CMK (cell line): Measurements from ENCODE around the gene ASCC1.
"Not testable (repeated sequence)": the region's sequence is repeated elsewhere in the genome, so short reads cannot be mapped to it uniquely, and the experiment has no call there.

Experiments used
- DNase-seq: peaks from one replicate; pipeline ENCODE4 v3.0.0-alpha.2; 2010; ENCODE audit warnings: low read depth

The ASCC1 gene

DNA sequence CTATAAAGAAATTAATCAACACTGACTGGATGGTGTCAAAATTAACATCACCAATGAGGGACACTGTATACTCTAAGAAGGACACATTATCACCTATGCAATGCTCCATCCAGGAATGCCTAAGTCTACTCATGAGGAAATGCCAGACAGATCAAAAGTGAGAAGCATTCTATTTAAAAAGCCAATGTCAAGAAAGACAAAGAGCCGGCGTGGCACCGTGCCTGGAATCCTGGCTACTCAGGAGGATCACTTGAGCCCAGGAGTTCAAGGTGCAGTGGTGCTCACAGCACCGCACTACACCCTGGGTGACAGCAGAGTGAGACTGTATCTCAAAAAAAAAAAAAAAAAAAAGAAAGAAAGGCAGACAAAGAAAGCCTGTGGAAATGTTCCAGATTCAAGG lies 45.8 kb downstream of the ASCC1 start:
- no peak for DNase-seq

DNA sequence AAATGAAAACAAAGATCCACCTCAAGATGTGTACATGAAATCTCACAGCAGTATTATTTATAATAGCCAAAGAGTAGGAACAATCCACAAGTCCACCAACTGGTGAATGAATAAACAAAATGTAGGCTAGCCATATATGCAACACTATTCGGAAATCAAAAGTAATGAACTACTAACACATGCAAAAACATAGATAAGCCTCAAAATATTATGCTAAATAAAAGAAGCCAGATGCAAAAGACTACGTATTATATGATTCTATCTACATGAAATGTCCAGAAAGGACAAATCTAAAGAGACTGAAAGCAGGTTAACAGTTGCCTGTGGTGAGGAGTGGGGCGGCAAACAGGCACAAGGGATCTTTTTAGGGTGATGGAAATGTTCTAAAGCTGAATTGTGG lies 49.0 kb downstream of the ASCC1 start:
- DNase-seq, result no peak

DNA sequence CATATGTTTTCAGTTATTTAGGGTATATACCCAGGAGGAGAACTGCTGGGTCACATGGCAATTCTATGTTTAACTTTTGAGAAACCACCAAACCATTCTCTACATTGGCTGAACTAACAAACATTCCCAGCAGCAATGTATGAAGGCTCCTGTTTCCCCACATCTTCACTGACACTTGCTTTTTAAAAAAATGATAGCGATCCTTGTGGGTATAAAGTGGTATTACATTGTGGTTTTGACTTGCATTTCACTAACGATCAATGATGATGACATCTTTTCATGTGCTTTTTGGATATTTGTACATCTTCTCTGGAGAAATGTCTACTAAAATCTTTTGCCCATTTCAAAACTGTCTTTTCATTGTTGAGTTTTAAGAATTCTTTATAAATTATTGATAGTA lies 51.5 kb downstream of the ASCC1 start:
- peak; percentile 7 for DNase-seq

DNA sequence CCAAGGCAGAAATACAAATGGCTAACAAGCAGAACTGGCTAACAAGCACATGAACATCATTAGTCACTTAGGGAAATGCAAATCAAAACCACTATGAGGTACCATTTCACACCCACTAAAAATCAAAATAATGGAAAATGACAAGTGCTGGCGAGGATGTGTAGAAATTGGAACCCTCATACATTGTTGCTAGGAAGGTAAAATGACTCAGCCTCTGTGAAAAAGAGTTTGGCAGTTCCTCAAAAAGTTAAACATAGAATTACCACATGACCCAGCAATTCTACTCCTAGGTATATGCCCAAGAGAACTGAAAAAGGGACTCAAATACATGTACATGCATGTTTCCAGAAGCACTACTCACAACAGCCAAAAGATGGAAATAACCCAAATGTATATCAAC lies 53.1 kb downstream of the ASCC1 start:
- no peak for DNase-seq

DNA sequence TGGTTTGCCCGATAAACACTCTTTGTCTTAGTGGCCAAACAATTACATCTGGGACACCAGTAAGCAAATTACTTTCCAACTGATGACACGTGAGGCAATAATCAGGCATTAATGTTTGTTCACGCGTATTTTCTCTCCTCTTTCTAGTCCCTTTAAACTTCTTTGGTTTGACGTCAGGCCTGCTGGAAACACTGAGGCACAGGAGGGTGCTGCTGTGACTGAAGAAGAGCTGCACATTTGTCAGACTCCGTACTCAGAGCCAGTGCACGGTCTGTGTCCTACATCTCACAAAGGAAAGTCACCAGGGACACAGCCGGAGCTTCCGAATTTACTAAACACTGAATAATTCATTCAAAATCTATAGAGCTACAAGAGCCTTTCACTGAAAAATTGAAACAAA lies 57.9 kb downstream of the ASCC1 start:
- DNase-seq, result no peak

DNA sequence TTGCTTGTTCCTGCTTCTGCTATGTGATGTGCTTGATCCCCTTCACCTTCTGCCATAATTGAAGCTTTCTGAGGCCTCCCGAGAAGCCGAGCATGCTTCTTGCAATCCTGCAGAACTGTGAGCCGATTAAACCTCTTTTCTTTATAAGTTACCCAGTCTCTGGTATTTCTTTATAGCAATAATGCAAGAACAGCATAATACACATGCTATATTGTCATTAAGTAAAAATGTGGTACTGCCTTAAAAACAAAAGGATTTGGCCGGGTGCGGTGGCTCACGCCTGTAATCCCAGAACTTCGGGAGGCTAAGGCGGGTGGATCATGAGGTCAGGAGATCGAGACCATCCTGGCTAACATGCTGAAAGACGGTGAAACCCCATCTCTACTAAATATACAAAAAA lies 59.9 kb downstream of the ASCC1 start:
- no peak for DNase-seq

DNA sequence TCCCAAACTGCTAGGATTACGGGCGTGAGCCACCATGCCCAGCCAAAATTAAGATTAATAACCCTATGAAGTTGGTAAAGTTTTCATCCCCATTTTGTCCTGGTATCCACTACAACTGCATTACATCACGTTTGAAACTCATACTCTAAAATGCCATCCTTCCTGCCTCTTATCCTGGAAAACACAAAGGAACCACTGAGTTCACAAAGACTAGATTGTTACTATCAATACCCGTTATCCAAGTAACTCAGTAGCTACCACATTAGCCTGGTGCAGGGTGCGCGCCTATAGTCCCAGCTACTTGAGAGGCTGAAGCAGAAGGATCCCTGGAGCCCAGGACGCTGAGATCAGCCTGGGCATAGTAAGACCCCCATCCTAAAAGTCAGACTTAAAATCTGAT lies 63.8 kb downstream of the ASCC1 start:
- no peak for DNase-seq

DNA sequence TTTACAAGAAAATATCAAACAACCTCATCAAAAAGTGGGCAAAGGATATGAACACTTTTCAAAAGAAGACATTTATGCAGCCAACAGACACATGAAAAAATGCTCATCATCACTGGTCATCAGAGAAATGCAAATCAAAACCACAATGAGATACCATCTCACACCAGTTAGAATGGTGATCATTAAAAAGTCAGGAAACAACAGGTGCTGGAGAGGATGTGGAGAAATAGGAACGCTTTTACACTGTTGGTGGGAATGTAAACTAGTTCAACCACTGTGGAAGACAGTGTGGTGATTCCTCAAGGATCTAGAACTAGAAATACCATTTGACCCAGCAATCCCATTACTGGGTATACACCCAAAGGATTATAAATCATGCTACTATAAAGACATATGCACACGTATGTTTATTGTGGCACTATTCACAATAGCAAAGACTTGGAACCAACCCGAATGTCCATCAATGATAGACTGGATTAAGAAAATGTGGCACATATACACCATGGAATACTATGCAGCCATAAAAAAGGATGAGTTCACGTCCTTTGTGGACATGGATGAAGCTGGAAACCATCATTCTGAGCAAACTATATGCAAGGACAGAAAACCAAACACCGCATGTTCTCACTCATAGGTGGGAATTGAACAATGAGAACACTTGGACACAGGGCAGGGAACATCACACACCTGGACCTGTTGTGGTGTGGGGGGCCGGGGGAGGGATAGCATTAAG lies 65.2 kb downstream of the ASCC1 start:
- not testable (repeated sequence) for DNase-seq

DNA sequence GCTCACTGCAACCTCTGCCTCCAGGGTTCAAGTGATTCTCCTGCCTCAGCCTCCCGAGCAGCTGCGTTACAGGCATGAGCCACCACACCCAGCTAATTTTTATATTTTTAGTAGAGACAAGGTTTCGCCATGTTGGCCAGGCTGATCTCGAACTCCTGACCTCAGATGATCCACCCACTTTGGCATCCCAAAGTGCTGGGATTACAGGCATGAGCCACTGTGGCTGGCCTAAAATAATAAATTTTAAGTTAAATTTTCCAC lies 68.8 kb downstream of the ASCC1 start:
- DNase-seq, result not testable (repeated sequence)

DNA sequence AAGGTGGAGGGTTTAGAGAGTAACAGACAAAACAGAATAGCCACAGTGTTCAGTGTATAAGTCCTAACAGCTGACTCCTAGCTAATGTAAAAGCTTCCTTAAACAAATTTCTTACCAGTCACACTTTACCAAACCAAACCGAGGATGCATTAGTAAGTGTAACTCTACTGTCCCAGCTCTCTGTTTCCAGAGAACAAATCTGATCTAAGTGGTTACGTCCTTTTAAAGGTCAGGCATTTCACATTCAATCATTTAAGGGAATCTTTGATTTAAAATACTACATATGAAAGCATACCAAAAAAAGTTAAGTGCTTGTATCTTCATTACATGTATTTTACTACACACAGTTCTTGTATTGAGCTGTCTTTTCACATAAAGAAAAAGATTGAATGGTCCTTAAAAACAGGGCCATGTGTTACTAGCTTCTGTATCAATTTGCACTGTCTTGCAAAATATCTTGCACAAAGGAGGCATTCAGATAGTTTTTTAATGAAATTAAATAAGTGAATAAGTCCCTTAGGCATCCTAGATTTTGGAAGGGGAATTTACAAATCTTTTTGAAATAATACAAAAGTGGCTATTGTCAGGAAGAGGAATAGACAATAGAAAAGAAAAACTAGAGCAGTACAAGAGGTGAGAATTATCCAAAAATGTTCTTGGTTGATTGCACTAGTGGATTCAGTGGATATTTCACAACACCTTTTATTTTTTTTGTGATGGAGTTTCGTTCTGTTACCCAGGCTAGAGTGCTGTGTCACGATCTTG lies 69.3 kb downstream of the ASCC1 start:
- no peak for DNase-seq

DNA sequence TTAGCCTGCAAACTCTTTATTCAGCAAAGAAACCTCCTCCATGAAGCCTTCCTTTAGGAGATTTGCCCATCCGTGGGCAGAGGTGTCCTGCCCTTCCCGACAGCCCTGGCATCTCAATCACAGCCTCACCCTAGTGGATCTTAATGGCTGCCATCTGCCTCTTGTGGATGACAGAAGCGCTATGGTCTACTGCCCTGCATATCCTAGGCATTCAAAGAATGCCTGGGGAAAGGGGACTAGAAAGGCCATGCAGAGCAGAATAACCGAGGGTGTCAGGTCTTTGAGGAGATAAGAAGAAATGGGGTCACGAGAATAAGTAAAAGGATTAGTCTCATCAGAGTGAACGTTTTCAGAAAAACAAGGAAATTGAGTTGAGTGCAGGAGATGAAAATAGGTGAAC lies 70.0 kb downstream of the ASCC1 start:
- DNase-seq, result no peak

DNA sequence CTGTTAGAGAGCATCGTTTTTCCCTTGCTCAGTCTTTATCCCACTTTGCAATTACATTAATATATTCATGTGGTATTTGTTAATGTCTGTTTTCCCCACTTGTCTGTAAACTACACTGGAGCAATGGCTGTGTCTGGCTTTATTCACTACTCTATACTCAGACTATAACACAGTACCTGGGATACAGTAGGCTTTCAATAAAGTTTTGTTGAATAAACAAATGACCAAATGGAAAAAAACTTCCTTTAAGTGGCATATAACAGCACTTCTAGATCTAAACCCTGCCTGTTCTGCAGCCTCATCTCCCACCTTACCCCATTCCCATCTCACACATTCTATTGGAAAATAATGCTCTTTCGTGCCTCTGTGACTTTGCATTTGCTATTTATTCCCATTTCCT lies 70.4 kb downstream of the ASCC1 start:
- no peak for DNase-seq

DNA sequence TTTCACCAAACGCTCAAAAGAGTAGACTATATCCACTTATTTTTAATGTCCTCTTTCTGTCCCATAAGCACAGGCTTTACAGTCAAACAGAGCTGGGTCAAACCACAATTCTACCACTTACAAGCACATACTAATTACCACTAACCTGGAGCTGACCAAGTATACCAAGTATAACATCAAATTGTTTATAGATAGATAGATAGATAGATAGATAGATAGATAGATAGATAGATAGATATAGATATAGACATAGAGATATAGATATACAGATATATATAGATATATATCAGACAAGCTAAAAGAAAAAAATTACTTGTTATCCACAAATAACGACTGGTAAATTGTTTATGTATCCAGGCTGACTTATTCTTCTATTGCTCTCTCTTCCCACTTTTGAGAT lies 75.2 kb downstream of the ASCC1 start:
- DNase-seq, result no peak

DNA sequence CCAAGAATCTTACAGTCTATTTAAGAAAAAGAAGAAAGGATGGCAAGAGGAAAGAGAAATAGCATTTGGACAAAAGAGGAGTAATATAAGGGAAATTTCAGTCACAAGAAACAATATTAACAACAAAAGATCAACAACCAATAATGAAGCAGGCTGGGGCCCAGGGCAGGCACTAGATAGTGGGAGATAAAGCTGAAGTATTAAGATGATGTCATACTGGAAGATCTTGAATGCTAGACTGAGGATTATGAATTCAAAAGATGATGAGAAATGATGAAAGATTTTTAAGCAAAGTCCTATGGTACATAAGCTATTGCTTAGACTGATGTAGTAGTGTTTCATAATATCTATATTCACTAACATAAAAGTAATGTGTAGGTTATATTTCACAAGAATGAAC lies 75.9 kb downstream of the ASCC1 start:
- no peak for DNase-seq

DNA sequence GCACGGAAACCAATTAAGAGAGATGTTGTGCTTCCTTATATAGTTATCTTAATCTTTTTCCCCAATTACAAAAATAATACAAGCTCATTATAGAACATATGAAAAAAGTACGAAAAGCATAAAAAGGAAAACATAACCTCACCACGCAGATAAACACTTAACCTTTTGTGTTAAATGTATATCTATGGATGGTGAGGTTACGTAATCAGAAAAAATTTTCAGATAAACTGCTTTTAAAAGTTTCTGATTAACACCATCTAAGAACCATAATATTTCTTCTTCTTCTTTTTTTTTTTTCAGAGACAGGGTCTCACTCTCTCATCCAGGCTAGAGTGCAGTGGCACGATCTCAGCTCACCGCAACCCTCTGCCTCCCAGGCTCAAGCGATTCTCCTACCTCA lies 78.5 kb downstream of the ASCC1 start:
- DNase-seq, result no peak

DNA sequence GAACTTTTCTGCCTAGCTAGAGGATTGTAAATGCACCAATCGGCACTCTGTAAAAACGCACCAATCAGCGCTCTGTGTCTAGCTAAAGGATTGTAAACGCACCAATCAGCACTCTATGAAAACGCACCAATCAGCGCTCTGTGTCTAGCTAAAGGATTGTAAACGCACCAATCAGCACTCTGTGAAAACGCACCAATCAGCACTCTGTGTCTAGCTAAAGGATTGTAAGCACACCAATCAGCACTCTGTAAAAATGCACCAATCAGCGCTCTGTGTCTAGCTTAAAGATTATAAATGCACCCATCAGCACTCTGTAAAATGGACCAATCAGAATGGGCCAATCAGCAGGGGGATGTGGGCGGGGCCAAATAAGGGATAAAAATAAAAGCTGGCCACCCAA lies 79.9 kb downstream of the ASCC1 start:
- not testable (repeated sequence) for DNase-seq

DNA sequence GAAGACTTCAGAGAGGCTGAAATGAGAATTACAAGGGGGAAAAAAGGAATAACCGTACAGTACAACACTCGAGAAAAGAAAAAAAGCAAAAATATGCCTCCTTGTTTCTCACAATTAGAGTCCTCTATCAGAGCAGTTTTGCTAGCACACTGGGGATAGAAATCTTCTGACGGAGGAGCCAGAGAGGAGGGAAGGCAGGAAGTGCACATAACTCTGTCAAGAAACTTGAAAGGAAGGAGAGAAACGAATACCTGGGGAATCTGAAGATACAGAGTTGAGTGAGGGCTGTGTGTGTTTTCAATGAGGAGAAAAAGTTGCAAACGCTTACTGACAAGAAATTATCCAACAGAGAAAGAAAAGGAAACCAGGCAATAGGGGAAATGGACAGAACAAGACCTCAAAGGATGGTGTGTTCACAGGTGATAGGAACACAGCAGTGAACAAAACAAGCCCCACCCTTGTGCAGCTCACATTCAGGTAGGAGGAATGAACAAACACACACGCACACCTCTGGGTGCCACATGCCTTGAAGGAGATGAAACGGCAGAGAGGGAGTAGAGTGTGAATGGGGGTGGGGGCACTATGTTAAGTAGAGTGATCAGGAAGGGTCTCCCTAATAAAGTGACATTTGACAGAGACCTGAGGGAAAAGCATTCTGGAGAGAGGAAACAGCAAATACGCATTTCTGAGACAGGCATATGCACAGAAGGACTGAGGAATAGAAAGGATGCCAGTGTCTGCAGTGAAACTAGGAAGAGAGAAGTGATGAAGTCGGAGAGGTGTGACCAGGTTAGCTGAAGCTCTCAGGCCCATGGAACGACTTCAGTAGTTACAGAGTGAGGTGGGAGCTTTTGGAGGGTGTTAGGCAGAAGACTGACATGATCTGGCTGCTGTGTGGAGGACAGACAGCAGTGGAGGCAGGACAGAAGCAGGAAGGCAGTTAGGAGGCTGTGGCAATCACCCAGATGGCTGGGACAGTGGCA lies 81.0 kb downstream of the ASCC1 start:
- no peak for DNase-seq

DNA sequence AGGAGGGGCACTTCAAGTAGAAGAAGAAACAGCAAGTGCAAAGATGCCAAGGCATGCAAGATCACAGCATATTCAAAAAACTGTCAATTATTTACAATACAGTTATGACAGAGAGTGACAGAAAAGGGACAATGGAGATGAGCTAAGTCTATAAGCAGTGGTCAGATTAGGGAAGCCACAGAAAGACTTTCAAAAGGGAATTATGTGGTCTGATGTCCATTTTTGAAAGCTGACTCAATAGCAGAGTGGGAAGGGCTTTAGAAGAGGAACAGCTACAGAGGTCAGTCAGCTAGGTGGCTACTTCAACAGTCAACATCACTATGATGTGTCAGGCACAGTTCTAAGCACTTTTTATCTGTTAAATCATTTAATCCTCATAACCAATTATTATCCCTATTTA lies 82.6 kb downstream of the ASCC1 start:
- no peak for DNase-seq

DNA sequence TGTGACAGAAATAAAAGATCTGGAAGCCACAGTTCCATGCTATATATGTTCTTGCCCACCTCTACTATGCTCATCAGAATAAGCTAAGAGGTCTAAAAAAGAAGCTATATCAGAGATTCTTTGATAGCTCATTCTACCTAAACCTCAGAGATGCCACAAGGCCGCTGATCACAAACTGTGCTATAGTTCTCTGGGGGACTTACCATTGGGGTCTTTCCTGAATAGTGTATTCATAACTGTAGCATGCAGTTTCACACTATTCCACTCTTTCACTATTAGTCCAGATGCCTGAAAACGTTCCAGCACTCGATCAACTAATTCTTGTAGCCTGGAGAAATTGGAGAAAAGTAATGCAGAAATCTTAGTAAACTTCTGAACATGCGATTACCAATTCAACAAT lies 83.2 kb downstream of the ASCC1 start:
- DNase-seq, result no peak

DNA sequence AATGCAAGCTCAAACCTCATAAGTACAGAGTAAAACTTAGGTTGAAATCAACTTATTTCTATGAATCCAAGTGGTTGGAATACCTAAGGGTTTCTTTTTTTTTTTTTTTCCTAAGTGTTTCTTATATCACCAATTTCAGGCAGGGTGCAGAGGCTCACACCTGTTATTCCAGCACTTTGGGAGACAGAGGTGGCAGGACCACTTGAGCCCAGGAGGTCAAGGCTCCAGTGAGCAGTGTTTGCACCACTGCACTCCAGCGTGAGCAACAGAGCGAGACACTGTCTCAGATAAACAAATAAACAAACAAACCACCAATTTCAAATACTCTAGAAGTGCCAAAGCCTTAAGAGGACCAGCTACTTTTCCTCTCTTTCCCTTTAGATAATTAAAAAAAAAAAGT lies 88.5 kb downstream of the ASCC1 start:
- no peak for DNase-seq

DNA sequence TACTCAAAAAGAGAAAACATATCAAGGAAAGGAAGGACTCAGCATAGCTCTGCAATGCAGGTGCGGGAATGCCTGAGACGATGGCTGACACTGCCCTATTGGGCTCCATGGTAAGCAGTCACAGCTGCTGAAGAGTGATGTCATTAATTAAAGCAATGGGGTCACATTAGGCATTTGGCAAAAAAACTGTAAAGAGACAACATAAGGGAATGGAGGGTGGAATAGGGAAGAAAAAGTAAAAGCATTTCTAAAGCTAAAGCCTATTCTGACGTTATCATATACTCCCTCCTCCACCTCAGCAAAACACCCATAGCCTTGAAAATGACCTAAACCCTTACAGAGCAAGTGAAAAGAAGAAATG lies 89.2 kb downstream of the ASCC1 start:
- DNase-seq, result no peak

DNA sequence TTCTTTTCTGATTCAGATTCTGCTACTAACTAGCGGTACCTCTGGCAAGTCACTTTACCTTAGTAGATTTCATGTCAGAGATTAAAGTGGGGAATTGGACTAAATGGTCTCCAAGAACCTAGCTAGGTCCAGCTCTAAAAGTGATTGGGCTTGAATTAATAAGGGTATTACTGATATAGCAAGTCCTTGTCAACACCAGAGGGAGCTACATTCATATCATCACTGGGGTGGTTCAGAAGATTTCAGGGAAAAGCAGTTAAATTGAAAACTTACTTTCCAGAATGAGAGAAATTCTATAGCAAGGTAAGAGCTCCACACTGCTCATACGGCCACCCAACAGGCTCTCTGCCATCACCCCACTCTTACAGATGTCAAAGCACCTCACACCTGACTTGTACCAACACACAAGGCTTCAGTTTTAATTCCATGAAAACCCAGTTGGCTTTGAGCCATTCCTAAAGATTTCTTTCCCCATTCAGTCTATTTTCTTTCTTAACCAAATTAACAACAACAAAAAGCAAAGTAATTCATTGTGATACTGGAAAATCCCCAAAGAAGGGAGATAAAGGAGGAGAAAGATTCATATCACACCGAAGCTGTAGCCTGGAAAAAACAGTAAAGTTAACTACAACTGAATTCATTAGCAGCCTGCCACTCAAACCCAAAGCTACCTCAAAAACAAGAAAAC lies 89.7 kb downstream of the ASCC1 start:
- no peak for DNase-seq
